Panc1 (cell line): ENCODE measurements around the gene ST3GAL4. TPM values are rescaled to one million over a fixed set of nuclear protein-coding genes. Genes with fewer than 3 reads are reported as not detected.

Experiments
- ATAC-seq: fragments of 200-7000 bp; cut with Tn5 transposase; 2 replicates; pipeline ENCODE4 v1.9.1; 2020; ENCODE audit warnings: mild to moderate bottlenecking, moderate library complexity
- BruUV-seq: library from RNA; stranded (reverse); fragments of 400-500 nt; replicated peaks from 2 replicates; lab custom pipeline; 2021; lab: Mats Ljungman, UMichigan
- CTCF ChIA-PET: fragments of 300-600 bp; sonication (Branson Sonifier 250); formaldehyde crosslinking; loops from one replicate; lab custom pipeline; 2022; ENCODE audit warnings: antibody characterized with exemption; lab: Charles Lee
- POLR2A ChIA-PET: fragments of 300-600 bp; sonication (Branson Sonifier 250); formaldehyde crosslinking; loops from one replicate; lab custom pipeline; 2022; ENCODE audit warnings: antibody characterized with exemption; lab: Charles Lee
- DNase-seq: peaks from one replicate; pipeline ENCODE4 v3.0.0-alpha.2; 2010; ENCODE audit warnings: low read depth, low spot score
- H3K27ac ChIP-seq: 2 replicates; pipeline ENCODE4 v1.5.1; 2011; ENCODE audit warnings: mild to moderate bottlenecking, low read length, inconsistent platforms
- H3K27me3 ChIP-seq: fragments of 200-500 bp; sonication (Bioruptor generic); 2 replicates; pipeline ENCODE4 v1.6.0; 2014; ENCODE audit warnings: low read length, inconsistent platforms; ENCODE audit not compliant: control insufficient read depth, insufficient read depth
- H3K36me3 ChIP-seq: fragments of 200-500 bp; sonication (Bioruptor generic); 2 replicates; pipeline ENCODE4 v1.5.1; 2014; ENCODE audit warnings: inconsistent platforms, mild to moderate bottlenecking, low read length, moderate library complexity; ENCODE audit not compliant: control insufficient read depth, insufficient read depth
- H3K4me1 ChIP-seq: 2 replicates; pipeline ENCODE4 v1.5.1; 2011; ENCODE audit warnings: inconsistent platforms, mild to moderate bottlenecking, low read length, moderate library complexity; ENCODE audit not compliant: control insufficient read depth, insufficient read depth
- H3K4me3 ChIP-seq, 2 experiments: 2 replicates each; pipeline ENCODE4 v1.5.1; 2011 to 2012; ENCODE audit warnings: low read depth in 2 of 2, low read length in 2 of 2, mild to moderate bottlenecking in 2 of 2, inconsistent platforms in 1 of 2, moderate library complexity in 1 of 2
- H3K9me3 ChIP-seq: fragments of 200-500 bp; sonication (Bioruptor generic); 2 replicates; pipeline ENCODE4 v1.5.1; 2014; ENCODE audit warnings: low read depth, mild to moderate bottlenecking, inconsistent platforms, low read length, moderate library complexity; ENCODE audit not compliant: control insufficient read depth, insufficient read depth
- POLR2AphosphoS5 ChIP-seq: IDR thresholded peaks from 2 replicates; pipeline ENCODE4 v1.6.1; 2012; ENCODE audit warnings: mild to moderate bottlenecking, low read depth, low read length, moderate library complexity
- REST ChIP-seq, 2 experiments: IDR thresholded peaks; 2 replicates each; pipeline ENCODE4 v1.6.1; 2011 to 2012; ENCODE audit warnings: low read depth in 2 of 2, control low read depth in 1 of 2, low read length in 1 of 2, mild to moderate bottlenecking in 1 of 2, moderate library complexity in 1 of 2; ENCODE audit not compliant: insufficient read depth in 1 of 2
- SIN3A ChIP-seq: IDR thresholded peaks from 2 replicates; pipeline ENCODE4 v1.6.1; 2012; ENCODE audit warnings: low read depth, mild to moderate bottlenecking, low read length, moderate library complexity, borderline replicate concordance; ENCODE audit not compliant: insufficient read depth
- TCF7L2 ChIP-seq: IDR thresholded peaks from 2 replicates; pipeline ENCODE4 v1.6.1; 2011; ENCODE audit warnings: mild to moderate bottlenecking, low read depth, low read length, inconsistent platforms
- in situ Hi-C: cut with HindIII; loops from 2 replicates; pipeline ENCODE4 v1.10.0; 2016; ENCODE audit warnings: low sequenced_read_pairs, low pct_unique_long_range_greater_than_20kb
- intact Hi-C: fragments of 100-400 bp; cut with micrococcal nuclease; formaldehyde crosslinking; loops from one replicate; pipeline ENCODE4 v1.10.0; 2022; ENCODE audit not compliant: unreplicated experiment
- total RNA-seq: library from RNA; stranded (reverse); gene quantifications from one replicate; pipeline ENCODE4 v1.2.1, GENCODE V29; 2021; ENCODE audit not compliant: unreplicated experiment
- TF ChIP-seq, protein P1 (sequence below): fragments of 450-650 bp; IDR thresholded peaks from 2 replicates; pipeline ENCODE4 v1.5.1; 2017; ENCODE audit warnings: mild to moderate bottlenecking

ST3GAL4 gene
- total RNA-seq, 1 experiment from 2014 or later = 56.6 TPM

DNA sequence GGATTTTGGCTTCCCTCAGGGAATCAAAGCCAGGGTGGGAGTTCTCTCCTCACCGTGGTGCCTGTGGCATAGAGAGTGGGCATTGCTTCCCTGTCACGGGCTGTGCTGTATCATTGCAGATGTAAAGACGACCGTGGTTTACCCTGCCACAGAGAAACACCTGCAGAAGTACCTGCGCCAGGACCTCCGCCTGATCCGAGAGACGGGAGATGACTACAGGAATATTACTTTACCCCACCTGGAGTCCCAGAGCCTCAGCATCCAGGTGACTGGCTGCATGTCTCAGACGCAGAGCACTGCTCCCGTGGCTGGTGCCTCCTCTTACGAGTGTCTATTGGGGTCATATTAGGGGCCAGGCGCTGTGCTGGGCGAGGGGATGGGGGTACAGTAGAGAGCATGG is 24.2 kb upstream of the ST3GAL4 start:
- no peak for ATAC-seq
- TF ChIP-seq REST (IDR thresholded peaks at IDR 0.05; ENCODE audit: insufficient read depth in 1 of 2, low read depth in 2 of 2, low read length in 1 of 2) = no peak
- TF ChIP-seq SIN3A = no peak
- no peak for TF ChIP-seq TCF7L2
- no peak for TF ChIP-seq POLR2AphosphoS5
- TF ChIP-seq, protein P1, sequence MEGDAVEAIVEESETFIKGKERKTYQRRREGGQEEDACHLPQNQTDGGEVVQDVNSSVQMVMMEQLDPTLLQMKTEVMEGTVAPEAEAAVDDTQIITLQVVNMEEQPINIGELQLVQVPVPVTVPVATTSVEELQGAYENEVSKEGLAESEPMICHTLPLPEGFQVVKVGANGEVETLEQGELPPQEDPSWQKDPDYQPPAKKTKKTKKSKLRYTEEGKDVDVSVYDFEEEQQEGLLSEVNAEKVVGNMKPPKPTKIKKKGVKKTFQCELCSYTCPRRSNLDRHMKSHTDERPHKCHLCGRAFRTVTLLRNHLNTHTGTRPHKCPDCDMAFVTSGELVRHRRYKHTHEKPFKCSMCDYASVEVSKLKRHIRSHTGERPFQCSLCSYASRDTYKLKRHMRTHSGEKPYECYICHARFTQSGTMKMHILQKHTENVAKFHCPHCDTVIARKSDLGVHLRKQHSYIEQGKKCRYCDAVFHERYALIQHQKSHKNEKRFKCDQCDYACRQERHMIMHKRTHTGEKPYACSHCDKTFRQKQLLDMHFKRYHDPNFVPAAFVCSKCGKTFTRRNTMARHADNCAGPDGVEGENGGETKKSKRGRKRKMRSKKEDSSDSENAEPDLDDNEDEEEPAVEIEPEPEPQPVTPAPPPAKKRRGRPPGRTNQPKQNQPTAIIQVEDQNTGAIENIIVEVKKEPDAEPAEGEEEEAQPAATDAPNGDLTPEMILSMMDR = no peak
- H3K27me3 ChIP-seq = no peaks in the 10 kb centered on the region
- H3K36me3 ChIP-seq = no peaks in the 10 kb centered on the region; the same call in 1 of the 2 replicates
- no peak overlapping the region for H3K4me3 ChIP-seq
- no peaks in the 10 kb centered on the region for H3K9me3 ChIP-seq
- H3K4me1 ChIP-seq = no peaks in the 10 kb centered on the region; the same call in 1 of the 2 replicates
- no peak for DNase-seq
- intact Hi-C loops = no loop called here
- BruUV-seq = no TSS peak
- in situ Hi-C loops = no loop called here
- POLR2A ChIA-PET = no interaction called here
- CTCF ChIA-PET = no interaction called here
- no peak overlapping the region for H3K27ac ChIP-seq

GRCh38 chr11:126332221-126332711 is 23.2 kb upstream of the ST3GAL4 start:
- no peak overlapping the region for H3K27ac ChIP-seq
- no peaks in the 10 kb centered on the region for H3K9me3 ChIP-seq
- in situ Hi-C loops (no loop called here), intact Hi-C loops (no loop called here)
- no peaks in the 10 kb centered on the region; the same call in 1 of the 2 replicates for H3K36me3 ChIP-seq
- H3K27me3 ChIP-seq = no peaks in the 10 kb centered on the region
- no peak for TF ChIP-seq POLR2AphosphoS5
- H3K4me3 ChIP-seq = no peak overlapping the region
- ChIA-PET POLR2A (no interaction called here), CTCF (no interaction called here)
- no peak for DNase-seq
- H3K4me1 ChIP-seq = no peaks in the 10 kb centered on the region; the same call in 1 of the 2 replicates
- BruUV-seq = no TSS peak
- ATAC-seq = peak; percentile 20; the same call in 1 of the 2 replicates

- Histone ChIP-seq H3K27ac (no peak overlapping the region), H3K27me3 (no peaks in the 10 kb centered on the region), H3K4me1 (no peaks in the 10 kb centered on the region; the same call in 1 of the 2 replicates), H3K9me3 (no peaks in the 10 kb centered on the region), H3K36me3 (no peaks in the 10 kb centered on the region; the same call in 1 of the 2 replicates), H3K4me3 (no peak overlapping the region)
- BruUV-seq = no TSS peak
- DNase-seq (no peak), ATAC-seq (no peak)
- intact Hi-C loops = no loop called here
- ChIA-PET CTCF (no interaction called here), POLR2A (no interaction called here)
- in situ Hi-C loops = no loop called here
- no peak for TF ChIP-seq SIN3A
- no peak for TF ChIP-seq POLR2AphosphoS5
- no peak for TF ChIP-seq REST (IDR thresholded peaks at IDR 0.05; ENCODE audit: insufficient read depth in 1 of 2, low read depth in 2 of 2, low read length in 1 of 2)
- TF ChIP-seq, protein P1 = no peak
- TF ChIP-seq TCF7L2 = no peak
Observed at GRCh38 chr11:126333142-126333541, 22.3 kb upstream of the ST3GAL4 start.
